HG03460 (cell line): ENCODE measurements around the gene FBXL5.
A peak's percentile ranks its signal among the peaks of the same experiment; 100 is the strongest.

Source experiments
- ATAC-seq: cut with Tn5 transposase; IDR thresholded peaks from one replicate; pipeline ENCODE4 v1.9.1; 2021; ENCODE audit not compliant: unreplicated experiment

The FBXL5 gene, protein sequence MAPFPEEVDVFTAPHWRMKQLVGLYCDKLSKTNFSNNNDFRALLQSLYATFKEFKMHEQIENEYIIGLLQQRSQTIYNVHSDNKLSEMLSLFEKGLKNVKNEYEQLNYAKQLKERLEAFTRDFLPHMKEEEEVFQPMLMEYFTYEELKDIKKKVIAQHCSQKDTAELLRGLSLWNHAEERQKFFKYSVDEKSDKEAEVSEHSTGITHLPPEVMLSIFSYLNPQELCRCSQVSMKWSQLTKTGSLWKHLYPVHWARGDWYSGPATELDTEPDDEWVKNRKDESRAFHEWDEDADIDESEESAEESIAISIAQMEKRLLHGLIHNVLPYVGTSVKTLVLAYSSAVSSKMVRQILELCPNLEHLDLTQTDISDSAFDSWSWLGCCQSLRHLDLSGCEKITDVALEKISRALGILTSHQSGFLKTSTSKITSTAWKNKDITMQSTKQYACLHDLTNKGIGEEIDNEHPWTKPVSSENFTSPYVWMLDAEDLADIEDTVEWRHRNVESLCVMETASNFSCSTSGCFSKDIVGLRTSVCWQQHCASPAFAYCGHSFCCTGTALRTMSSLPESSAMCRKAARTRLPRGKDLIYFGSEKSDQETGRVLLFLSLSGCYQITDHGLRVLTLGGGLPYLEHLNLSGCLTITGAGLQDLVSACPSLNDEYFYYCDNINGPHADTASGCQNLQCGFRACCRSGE

DNA sequence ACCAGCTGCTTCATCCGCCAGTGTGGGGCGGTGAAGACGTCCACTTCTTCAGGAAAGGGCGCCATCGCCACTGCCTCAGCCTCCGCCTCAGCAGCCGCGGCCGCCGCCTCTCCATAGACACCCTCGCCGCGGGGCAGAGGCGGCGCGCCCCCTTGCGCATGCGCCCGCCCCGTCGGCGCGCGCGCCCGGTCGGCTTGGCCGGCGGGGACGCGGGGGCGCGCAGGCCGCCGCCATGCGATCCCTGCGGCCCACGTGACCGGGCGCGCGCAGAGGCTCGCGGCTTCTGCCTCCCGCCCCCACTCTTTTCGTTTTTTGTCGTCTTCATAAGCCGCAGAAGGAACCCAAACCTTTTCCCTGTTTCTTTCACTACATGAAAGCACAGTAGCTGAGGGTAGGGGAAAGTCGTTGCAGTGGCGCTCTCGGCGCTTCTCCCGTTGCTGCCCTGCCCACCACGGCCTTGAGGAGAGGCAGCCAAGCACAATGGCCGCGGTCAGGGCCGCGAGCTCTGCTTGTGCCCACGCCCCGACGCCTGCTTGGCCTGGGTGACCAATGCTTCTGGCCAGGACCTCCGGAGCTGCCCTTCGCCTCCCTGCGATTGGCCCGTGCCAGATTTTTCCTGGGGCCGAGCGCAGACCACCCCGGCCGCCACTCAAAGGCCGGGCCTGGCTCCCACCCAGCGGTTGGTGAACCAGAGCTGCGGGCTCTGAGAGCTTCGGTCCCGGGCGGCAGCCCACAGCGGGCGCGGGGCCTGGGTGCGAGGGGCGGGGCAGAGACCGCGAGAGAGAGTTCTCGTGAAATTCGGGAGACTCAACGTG lies at the start of gene FBXL5:
Gene FBXL5, minus strand, starts transcription at position 135 of the 815 bp plus-strand sequence. Its CDS starts 70 bp downstream, at position 65.
- ATAC-seq: peak; percentile 57

DNA sequence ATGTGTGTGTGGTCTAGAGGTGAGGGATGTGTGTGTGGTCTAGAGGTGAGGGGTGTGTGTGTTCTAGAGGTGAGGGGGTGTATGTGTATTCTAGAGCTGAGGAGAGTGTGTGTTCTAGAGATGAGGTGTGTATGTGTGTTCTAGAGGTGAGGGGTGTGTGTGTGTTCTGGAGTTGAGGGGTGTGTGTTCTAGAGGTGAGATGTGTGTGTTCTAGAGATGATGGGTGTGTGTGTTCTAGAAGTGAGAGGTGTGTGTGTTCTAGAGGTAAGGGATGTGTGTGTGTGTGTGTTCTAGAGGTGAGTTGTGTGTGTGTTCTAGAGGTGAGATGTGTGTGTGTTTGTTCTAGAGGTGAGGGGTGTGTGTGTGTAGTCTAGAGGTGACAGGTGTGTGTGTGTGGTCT lies 49.0 kb upstream of the FBXL5 start:
- ATAC-seq: no peak

GRCh38 chr4:15703439-15703838 lies 48.3 kb upstream of the FBXL5 start:
- ATAC-seq: no peak

DNA sequence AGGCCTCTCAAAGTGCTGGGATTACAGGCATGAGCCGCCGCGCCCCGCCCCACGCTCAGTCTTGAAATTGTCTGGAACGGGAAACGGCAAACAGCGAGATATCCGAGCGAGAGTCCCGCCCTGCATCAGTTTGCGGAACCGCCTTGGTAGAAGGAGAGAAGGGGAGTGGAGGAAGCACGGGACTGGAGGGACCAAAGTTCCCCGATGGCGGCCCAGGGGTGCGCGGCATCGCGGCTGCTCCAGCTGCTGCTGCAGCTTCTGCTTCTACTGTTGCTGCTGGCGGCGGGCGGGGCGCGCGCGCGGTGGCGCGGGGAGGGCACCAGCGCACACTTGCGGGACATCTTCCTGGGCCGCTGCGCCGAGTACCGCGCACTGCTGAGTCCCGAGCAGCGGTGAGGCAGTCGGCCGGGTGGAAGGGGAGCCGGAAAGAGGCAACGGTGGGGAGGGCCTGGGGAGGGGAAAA lies 47.8 kb upstream of the FBXL5 start, which contains the start of gene BST1:
Gene BST1, plus strand, starts transcription at position 125 of the 463 bp plus-strand sequence. Its CDS starts 80 bp downstream, at position 205.
- ATAC-seq: peak; percentile 67

- no peak for ATAC-seq
Measured at GRCh38 chr4:15696866-15697265, 41.7 kb upstream of the FBXL5 start.

GRCh38 chr4:15695729-15696128 lies 40.6 kb upstream of the FBXL5 start:
- ATAC-seq: no peak

- ATAC-seq: no peak
Measured at GRCh38 chr4:15695240-15695699, 40.1 kb upstream of the FBXL5 start.

DNA sequence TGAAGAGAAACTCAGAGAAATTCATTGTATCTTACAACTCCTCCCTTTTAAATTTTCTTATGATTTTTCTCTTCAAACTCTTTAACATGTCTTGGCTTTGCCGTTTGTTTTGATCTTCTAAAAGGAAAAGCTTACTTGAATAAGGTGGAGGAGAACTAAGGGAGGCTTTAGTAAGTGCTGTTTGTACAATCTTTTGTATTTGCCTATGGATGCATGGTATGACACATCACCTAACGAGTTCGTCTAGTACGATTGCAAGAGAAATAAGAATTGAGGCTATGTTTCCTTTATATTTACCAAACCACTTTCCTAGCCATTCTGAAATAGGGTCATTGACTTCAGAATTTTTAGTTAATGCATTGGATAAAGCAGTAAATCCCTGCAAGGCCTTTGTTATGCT lies 39.3 kb upstream of the FBXL5 start:
- ATAC-seq: no peak

- ATAC-seq: no peak
Measured at GRCh38 chr4:15692602-15693001, 37.4 kb upstream of the FBXL5 start.

GRCh38 chr4:15691346-15692135 lies 36.4 kb upstream of the FBXL5 start:
- no peak for ATAC-seq

GRCh38 chr4:15690020-15690809 lies 35.1 kb upstream of the FBXL5 start:
- no peak for ATAC-seq

GRCh38 chr4:15689540-15689939 lies 34.4 kb upstream of the FBXL5 start:
- ATAC-seq: no peak

DNA sequence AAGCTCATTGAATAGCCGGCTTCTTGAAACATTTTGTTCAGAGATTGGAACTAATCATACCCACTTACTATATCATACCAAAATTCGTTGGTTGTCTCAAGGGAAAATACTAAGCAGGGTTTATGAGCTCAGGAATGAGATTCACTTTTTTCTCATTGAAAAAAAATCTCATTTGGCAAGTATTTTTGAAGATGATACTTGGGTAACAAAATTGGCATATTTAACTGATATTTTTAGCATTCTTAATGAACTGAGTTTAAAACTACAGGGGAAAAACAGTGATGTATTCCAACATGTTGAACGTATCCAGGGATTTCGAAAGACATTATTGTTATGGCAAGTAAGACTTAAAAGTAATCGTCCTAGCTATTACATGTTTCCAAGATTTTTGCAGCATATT lies 32.9 kb upstream of the FBXL5 start:
- no peak for ATAC-seq

DNA sequence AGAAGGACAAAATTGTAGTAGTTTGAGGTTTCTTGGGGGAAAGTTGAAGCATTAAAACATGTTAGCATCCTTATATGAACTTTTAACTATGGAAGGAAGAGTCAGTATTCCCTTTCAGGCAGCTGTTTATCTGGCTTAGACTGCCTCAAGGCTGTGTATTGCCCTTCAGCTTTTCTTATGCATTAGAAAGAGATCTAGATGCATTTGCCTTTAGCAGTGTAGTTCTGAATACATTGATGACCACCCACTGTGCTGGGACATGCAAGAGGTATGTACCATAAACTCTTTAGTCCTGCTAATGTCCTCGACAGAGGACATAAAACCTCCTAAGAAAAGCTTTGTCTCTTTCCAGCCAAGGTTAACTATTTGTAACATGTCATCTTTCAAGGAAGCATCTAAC lies 29.3 kb upstream of the FBXL5 start:
- no peak for ATAC-seq

DNA sequence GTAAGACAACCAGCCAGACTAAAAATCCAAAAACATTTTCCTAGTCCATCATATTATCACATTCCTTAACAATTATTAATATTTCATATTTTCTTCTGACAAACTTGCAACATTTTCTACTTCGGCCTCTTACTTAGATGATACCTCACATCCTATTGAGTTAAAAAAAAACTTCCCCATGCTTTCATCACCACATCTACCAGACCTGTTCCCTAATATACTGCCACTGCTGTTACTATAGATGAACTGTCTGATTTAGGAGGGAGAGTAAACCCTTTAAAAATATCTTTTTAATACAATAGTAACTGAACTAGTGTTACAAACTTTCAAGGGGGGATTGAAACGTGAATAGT lies 28.0 kb upstream of the FBXL5 start:
- ATAC-seq: no peak

DNA sequence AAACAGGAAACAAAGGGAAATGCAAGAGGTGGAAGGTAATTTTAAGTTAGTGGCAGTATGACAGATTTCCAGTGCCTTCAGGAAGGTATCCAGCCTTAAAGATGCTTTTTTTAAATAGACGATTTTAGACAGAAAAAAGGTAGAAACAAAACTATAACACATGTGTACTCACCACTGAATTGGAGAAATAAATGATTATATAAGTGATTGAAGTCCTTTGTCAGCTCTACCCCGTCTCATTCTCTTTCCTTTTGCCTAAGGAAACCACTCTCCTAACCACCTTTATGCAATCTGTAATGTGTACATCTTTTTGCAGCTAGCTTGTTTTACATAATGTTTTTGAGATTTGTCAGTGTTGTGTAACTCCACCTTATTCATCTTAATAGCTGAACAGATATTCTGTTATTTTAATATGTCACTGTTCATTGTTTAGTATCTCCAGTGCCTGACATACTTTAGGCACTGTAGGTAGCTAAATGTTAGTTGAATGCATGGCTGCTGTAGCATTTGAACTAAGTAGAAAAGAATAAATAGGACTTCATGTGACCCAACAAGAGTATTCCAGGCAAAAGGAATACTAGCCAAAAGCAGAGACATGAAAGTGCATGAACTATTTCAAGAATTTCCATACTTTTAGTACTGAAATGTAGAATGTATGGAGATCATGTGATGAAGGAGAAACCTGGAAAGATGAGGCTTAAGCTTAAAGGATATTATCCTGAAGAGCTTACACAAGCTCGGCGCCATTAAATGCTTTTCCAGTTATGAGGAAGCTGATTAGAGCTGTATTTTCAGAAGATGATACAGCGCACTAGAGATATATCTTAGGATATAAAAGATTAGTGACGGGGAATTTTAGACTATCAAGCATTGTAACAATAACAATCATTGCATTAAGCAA lies 27.3 kb upstream of the FBXL5 start:
- ATAC-seq: no peak

DNA sequence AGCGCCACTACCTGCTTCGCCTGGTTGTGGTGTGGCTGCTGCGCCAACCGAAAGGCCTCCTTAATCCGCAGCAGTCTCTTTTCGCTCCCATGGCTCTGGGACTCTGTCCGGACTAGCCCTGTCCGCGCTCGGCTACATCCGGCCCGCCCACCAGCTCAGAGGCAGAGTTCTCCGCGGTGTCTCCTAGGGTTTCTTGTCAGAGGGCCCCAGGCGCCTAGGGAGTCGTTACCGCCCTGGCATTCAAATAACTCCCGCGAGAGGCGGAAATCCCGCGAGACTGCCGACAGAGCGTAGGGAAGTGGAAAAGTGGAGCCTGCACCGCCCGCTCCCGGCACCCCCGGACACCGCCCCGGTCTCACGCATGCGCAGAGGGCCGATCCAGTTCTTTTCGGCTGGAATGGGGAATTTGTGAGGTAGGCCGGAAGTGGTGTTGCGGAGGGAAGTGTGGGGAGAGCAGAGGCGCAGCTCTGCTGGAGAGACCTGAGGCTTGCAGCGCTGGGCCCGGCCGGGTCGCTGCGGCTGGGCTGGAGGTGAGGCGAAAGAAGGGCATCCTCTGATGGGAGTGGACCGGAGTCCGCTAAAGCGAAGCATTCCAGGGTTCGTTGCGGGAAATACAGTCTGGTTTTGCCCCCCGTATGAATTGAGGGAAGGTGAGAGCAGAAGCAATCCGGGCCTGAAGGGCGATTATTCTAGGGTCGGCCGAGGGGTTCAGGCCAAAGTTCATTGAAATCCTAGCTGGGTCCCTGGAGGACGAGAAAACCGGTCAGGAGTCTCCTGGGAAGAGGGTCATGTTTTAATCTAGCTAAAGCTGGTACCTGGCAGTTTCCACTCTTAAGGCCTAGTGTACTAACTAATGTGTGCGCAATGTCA lies 26.4 kb upstream of the FBXL5 start, which contains the start of gene FAM200B:
Gene FAM200B, plus strand, starts transcription at position 456 of the 870 bp plus-strand sequence. CDS start 5,151 bp downstream, outside the sequence.
- ATAC-seq: peak; percentile 88

- no peak for ATAC-seq
Measured at GRCh38 chr4:15681067-15681371, 25.9 kb upstream of the FBXL5 start.
